Caki2 (cell line): ENCODE measurements around the gene TMF1. TPM values are rescaled to one million over a fixed set of nuclear protein-coding genes. Genes with fewer than 3 reads are reported as not detected.

ENCODE experiments used
- DNase-seq: peaks from one replicate; pipeline ENCODE4 v3.0.0-alpha.2; 2015; ENCODE audit warnings: low read depth
- in situ Hi-C: cut with HindIII; loops from 2 replicates; pipeline ENCODE4 v1.10.0; 2016; ENCODE audit warnings: low sequenced_read_pairs, low pct_unique_long_range_greater_than_20kb, mixed read lengths
- total RNA-seq: library from RNA; depleted of rRNA; stranded (reverse); fragments of >200 nt; shearing (Covaris generic); gene quantifications from 2 replicates; pipeline ENCODE4 v1.2.3, GENCODE V29; 2014; ENCODE audit warnings: low replicate concordance; rRNA removed

TMF1 gene, protein sequence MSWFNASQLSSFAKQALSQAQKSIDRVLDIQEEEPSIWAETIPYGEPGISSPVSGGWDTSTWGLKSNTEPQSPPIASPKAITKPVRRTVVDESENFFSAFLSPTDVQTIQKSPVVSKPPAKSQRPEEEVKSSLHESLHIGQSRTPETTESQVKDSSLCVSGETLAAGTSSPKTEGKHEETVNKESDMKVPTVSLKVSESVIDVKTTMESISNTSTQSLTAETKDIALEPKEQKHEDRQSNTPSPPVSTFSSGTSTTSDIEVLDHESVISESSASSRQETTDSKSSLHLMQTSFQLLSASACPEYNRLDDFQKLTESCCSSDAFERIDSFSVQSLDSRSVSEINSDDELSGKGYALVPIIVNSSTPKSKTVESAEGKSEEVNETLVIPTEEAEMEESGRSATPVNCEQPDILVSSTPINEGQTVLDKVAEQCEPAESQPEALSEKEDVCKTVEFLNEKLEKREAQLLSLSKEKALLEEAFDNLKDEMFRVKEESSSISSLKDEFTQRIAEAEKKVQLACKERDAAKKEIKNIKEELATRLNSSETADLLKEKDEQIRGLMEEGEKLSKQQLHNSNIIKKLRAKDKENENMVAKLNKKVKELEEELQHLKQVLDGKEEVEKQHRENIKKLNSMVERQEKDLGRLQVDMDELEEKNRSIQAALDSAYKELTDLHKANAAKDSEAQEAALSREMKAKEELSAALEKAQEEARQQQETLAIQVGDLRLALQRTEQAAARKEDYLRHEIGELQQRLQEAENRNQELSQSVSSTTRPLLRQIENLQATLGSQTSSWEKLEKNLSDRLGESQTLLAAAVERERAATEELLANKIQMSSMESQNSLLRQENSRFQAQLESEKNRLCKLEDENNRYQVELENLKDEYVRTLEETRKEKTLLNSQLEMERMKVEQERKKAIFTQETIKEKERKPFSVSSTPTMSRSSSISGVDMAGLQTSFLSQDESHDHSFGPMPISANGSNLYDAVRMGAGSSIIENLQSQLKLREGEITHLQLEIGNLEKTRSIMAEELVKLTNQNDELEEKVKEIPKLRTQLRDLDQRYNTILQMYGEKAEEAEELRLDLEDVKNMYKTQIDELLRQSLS
- 1.6 and 5.7 TPM in 2 replicates for total RNA-seq

DNA sequence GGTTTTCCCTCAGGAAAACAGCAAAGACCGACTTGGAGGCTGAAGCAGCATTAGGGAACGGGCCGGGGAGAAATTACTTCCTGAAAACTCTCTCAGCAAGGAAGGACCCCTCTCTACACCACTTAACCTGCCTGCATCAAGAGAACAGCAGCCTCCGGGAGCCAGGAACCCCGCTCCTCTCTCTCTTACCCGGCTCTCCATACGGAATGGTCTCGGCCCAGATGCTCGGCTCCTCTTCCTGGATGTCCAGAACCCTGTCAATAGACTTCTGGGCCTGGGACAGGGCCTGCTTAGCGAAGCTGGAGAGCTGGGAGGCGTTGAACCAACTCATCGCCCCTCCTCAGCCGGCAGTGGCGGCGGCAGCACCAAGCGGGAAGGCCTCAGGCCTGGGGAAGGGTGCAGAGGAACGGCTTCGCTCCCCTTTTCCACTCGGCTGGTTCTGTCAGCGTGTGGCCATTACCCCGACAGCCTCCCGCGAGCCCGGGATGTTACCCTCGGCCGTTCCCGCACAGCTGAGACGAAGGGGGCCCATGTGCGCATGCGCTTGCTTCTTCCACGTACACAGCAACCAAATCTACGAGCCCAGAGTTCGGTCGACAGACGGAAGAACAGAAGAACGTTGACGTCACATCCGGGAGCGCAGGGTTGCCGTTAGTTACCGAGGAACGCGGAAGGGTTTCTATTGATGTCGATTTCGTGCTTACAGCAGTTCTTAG is at the start of gene TMF1:
TMF1 (minus strand) TSS at position 578 of the 716 bp plus-strand sequence; CDS start at position 331, 247 bp downstream.
- in situ Hi-C loops: no loop called here
- peak; percentile 92 for DNase-seq

DNA sequence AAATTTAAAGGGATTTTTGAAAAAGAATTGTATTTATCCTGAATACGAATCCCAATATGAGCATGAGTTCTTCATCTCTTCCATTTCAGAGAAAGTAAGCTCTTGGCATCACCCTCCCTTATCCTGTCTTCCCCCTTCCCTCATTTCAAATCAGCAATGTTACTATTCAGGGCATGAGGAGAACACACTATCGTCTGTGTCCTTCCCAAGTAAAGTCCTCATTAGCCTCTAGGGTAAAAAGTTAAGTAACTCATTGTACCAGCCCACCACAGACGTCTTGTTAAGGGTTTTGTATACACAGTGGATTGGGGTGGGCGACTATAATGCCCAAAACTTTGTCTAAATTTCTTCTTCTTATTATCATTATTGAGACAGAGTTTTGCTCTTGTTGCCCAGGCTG is 47.4 kb upstream of the TMF1 start:
- in situ Hi-C loops: no loop called here
- no peak for DNase-seq

DNA sequence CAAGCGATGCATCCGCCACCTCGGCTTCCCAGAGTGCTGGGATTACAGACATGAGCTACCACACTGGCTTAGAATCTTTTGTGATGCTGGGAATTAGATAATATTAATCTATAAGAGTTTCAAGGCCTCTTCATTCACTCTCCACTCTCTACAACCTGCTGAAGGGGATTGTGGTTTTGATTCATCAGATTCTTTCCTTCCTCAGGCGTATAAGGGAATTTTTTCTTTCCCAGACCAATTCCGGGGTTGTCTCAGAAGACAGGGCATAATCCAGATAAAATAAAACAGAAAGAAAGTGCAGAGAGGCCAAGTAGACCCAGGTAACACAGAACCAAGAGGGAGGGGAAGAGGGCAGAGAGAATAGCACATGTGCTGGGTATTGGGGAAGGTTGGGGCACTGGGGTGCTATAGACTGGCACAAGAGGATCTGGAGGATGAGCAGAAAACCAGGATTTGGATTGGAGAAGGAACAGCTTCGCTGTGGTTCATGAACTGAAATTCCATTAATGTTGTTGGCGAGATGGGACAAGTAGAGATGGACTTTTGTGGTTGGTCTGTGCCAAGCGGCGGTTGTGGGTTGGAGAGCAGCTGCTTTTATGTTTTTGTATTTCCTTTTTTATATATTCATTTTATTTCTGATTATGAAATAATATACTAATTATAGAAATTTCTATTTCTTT is 45.4 kb upstream of the TMF1 start:
- in situ Hi-C loops: no loop called here
- DNase-seq: no peak

DNA sequence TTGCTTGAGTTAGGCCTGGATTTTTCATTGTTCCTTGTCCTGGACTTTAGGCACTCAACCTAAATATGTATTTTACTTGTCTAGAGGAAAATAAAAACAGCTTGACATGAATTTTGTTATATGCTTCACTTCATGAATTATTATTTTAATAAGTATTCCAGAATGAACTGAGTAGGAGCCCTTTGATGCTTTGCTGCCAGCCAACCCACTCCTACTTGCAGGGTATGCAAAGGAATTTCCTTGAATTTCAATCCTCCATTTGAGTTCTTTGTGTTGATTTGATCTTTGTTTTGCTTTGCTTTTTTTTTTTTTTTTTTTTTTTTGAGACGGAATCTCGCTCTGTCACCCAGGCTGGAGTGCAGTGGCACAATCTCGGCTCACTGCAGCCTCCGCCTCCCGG is 44.2 kb upstream of the TMF1 start:
- DNase-seq: no peak
- in situ Hi-C loops: no loop called here

DNA sequence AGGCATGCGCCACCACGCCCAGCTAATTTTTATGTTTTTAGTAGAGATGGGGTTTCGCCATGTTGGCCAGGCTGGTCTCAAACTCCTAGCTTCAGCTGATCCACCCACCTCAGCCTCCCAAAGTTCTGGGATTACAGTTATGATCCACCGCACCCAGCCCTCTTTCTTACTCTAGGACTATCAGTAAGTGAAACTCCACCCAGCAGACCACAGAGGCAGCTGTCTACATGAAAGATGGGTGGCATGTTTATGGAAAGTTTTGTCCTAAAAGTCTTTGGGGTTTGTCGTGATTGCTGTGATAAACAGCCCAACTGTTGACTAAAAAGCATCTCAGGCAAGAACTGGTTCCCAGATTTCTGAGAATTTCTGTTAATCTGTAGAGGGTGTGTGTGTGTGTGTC is 43.5 kb upstream of the TMF1 start:
- DNase-seq: no peak
- in situ Hi-C loops: no loop called here

DNA sequence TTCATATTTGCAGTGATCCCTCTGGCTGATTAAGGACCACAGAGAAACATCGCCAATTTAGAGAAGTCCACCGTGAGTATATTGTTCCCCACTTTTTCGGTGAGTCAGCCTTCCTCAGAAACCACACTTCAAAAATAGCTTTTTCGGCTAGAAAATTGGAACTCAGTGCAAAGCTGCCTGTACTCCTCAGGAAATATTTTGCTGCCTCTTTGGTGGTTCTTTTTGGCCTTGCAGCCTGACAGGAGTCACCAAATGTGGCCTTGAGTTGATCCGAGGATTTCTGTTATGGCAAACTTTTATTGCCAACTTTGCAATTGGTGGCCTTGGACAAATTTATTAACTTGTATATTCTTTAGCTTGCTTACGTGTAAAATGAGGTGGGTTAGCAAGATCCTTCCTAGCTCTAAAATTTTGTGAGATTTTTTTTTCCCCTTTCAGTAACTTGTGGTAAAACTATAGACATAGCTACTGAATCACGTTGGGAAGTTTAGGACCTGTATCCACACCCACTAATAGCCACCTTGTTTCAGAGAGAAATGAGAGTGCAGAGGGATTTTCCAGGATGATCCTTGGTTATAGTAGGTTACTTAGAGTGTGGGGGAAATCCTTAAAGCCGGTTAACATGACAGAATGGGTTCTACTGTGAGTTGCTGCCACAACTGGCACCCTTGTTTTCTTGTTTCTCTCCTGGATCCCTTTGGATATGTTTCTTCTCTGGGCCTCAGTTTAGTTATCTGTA is 42.5 kb upstream of the TMF1 start:
- no peak for DNase-seq
- in situ Hi-C loops: no loop called here

DNA sequence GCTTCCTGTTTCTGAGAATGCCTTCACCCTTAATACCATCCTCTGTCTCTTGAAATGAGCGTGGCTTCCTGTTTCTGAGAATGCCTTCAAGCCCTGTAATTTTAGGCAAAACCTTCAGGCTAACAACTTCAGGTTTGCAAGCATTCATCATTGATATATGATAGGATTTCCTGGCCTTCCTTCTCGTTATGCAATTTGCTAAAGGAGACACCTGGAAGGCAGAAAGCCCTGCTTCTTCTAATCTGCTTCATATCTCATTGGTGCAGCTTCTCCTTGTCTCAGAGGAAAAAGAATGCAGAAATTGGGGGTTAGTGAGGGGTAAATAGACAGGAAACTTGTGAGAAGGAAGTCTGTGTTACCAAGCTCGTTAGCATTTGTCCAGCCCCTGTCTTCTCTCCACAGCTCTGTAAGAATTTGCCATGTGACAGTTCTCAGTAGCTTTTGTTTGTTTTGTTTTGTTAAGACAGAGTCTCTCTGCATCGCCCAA is 39.9 kb upstream of the TMF1 start:
- DNase-seq: peak; percentile 24
- in situ Hi-C loops: no loop called here

DNA sequence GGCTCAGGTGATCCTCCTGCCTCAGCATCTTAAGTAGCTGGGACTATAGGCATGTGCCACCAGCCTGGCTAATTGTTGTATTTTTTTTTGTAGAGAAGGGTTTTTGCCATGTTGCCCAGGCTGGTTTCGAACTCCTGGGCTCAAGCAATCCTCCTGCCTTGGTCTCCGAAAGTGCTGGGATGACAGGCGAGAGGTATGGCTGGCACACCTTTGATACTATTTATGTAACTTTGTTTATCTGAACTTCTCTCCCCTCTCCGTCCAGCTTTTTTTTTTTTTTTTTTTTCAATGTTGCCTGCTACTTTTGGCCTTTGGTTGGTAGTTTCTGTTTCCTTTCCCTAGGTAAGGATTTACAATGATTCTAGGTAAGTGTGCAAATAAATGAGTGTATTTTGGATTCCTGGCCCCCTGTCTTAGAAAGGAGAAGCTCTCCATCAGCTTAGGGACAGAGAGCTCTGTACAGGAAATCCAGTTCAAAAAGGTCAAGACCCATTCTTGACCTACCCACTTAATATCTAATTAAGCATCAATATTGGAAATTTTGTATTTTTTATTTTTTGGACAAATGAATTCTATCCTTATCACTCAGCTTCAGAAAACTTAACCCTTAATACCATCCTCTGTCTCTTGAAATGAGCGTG is 39.4 kb upstream of the TMF1 start:
- no peak for DNase-seq
- in situ Hi-C loops: no loop called here

DNA sequence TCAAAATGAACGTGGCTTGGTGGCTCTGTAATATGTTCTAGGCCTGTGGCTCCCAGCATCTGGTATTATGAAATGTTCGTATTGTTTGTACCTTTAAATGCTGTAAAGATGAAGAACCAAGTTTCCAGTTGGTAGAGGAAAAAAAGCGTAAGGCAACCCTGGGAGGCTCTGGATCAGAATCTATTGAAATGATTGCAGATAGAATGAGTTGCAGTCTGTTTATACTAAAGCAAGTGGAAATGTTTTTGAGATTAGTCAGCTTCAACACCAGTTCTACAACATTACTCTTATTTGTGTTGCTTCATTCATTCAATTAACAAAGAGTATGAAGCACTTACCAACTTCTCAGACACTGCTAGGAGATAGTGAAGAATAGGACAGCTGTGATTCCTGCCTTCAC is 37.9 kb upstream of the TMF1 start:
- peak; percentile 38 for DNase-seq
- in situ Hi-C loops: no loop called here

DNA sequence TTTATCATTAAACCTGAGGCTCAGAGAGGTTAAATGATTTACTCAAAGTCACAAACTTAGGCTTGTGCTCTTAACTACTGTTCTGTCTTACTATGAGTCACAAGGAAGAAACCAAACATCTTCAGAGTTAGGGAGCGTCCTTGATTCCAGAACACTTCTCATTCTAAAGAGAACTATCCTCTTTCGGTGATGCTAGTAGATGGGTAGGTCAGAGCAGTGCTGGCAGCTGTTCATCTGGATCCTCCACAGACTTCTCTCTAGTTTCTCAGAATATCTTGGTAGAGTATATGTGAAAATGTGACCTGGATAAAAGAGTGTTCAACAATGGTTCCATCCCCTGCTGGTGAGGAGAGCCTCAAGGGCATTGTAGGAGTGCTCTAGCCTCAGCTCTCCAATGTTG is 35.9 kb upstream of the TMF1 start:
- peak; percentile 43 for DNase-seq
- in situ Hi-C loops: no loop called here

DNA sequence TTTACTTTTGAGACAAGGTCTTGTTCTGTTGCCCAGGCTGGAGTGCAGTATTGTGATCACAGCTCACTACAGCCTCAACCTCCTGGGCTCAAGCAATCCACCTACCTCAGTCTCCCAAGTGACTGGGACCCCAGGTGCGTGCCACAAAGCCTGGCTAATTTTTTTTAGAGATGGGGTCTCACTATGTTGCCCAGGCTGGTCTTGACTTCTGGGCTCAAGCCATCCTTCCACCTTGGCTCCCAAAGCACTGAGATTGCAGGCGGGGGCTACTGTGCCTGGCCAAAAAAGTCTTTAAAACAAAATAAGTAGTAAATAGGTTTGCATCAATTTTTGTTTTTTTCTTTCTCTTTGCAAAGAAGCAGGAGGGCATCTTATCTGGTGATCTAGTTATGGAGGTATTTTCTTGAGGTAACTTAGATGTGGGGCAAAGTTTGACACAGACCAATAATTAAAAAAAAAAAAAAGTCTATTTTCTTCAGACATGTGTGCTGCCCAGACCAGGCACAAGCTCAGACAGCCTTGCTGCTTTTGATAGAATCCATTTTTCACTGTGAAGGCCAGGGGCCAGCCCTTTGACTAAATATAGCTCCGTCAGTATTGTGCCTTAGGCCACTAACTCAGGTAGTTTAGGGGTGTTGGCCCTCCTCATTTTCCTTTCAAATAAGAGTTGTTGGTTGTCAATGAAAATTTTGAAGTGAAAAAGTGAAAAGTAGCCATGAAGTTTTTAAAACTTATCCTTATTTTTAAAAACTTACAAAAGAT is 35.1 kb upstream of the TMF1 start:
- in situ Hi-C loops: no loop called here

DNA sequence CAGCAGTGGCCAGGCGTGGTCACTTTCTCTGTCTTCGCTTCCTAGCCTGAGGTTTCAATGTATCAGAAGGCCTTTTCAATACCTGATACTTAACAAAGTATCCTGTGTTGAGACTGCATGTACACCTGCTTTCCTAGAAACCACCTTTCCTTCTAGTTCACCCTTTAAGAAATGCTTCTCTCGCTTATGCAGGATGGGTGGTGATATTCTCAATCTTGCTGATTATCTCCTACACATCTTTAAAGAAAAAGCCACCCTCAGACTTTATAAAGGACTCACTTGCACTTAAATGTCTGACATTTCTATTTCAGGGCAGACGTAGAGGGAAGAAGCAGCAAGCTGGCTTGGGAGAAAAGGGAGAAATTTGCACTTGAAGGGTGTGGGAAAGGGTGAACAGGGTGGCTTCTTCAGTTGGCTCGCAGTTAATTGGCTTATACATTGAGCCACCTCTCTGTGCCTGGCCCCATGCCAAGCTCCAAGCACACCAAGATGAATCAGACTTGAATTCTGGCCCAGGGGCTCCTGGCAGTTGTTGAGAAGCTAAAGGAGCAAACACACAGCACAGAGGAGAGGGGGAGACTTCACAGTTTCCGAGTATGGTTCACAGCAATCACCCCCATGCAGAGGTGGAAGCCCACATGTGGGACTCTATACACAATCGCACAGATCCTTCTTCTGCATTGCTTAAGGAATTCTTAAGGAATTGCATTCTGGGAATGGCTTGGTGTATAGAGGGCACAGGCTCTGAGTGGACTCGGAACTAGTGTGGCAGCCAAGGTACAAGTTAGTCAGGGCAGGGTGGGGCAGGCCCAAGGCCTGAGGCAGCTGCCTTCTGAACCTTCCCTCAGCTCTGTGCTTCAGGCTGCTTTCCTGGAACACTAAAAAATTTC is 33.9 kb upstream of the TMF1 start:
- in situ Hi-C loops: no loop called here
- DNase-seq: peak; percentile 89

More for the DNA sequence above, 35.1 kb upstream of the TMF1 start:
- DNase-seq: no peak

DNA sequence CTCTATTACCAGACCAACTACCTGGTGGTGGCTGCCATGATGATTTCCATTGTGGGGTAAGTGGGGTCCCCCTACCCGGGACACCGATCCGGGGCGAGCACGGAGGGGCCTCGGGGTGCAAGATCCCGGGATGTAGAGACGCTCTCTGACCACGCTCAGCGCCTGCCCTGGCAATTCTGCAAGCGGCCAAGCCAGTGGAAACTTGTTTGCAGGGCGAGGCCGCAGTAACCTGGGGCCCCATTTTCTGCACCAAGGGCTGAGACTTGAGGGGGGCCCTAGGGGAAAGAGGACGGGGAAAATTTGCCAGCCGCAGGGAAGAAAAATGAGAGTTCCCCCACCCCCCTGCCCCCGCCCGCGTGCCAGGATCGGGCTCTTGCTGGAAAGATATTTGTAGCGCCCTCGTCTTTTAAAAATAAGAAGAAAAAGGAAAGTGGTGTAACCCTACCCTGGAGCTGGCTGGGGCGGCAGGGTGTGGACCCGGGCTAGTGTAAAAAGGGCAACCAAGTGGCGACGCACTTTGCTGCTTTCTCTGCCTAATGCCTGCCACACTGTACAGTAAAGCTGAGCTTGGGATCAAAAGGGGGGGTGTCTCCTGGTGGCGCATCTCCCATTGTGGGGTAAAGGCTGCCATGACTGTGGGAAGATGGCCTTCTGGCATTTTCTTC is 33.2 kb upstream of the TMF1 start:
- in situ Hi-C loops: no loop called here
- DNase-seq: peak; percentile 40

DNA sequence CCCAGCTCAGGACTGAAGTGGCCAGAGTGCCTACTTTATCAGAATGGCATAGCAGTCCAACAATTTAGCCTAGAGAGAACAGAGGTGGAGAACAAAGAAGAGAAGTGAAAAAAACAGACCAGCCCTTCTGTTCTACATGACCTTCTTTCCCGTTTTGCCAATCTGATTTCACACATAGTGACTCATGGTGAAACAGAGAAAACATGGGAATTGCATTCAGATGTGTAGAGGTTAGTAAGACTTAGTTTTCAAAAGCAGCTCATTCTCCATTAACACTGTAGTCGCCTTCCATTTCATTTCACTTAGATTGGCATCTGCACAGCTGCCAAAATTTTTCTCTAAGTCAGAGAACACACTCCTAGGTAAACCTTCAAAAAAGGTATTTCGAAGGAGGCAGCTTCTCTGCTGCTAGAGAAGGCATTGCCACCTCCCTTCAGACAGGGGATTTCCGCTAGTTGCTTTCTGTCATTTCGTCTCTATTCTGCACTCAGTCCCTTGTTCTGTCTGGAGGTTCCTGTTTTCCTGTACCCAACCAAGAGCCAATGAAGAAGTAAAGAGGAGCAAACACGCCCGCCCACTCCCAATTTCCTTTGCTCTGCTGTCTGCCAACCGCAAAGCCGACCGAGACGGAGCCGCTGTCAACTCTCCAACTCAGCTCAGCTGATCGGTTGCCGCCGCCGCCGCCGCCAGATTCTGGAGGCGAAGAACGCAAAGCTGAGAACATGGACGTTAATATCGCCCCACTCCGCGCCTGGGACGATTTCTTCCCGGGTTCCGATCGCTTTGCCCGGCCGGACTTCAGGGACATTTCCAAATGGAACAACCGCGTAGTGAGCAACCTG is 32.4 kb upstream of the TMF1 start, which contains the start of gene ARL6IP5:
ARL6IP5 (plus strand) TSS at position 612 of the 842 bp plus-strand sequence; CDS start at position 723, 111 bp downstream.
- DNase-seq: peak; percentile 88
- in situ Hi-C loops: no loop called here
